GM18868 (cell line): ENCODE measurements around the gene B3GAT3.
"Not testable (repeated sequence)": the region's sequence is repeated elsewhere in the genome, so short reads cannot be mapped to it uniquely, and the experiment has no call there.

Source experiments
- ATAC-seq: cut with Tn5 transposase; IDR thresholded peaks from one replicate; pipeline ENCODE4 v1.9.1; 2021; ENCODE audit warnings: mild to moderate bottlenecking, moderate library complexity; ENCODE audit not compliant: unreplicated experiment

Gene B3GAT3

DNA sequence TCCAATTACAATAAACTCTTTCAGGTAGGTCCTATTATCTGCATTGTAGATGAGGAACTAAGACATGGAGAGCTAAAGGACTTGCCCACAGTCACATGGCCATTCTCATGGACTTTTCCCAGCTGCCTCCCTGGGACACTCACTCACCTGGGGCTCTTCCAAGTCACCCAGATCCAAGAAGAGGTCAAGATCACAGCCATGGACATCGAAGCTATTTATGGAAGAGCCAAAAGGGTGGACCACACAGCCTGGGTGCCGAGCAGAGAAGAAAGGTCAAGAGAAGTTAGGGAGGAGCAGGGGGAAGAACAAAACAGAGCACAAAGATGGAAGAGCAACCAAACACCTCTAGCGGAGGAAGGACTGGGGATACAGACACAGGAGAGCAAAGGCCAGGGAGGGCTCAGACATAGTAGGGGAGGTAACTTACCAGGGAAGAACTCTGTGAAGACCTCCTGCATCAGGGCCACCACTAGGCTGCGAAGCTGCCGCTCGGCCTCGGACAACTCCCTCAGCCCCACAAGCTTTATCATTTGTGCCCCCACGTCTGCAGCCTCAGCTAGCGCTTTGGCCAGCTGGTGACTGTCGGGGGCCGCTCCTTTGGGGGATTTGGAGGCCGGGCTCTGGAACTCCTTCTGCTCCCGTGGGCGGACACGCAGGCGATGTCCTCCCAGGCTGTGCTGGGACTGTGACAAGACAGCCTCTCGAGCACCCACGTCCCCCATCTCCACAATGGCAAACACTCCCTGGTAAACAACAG, 40.6 kb downstream of the B3GAT3 start:
- ATAC-seq, result no peak

- ATAC-seq, result no peak
Measured at GRCh38 chr11:62579252-62579651, 42.5 kb downstream of the B3GAT3 start.

DNA sequence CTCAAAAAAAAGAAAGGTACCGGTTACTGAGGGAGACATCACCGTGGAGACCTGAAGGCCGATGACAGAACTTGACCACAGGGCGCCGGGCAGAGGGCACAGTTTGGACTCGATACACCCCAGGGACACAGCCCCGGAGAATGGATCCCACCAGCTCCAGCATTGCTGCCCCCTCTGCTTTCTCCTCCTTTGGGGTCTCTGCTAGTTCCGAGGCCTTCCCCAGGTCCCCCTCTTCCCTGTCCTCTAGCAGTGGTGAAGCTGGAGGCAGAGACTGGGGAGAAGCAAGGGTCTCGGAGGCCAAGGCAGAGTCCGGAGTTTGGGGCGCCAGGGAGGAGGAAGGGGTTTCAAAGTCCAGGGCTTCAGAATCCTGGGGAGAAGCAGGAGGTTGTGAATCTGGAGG, 43.2 kb downstream of the B3GAT3 start:
- ATAC-seq, result no peak

- ATAC-seq, result no peak
Measured at GRCh38 chr11:62577046-62577714, 44.6 kb downstream of the B3GAT3 start.

DNA sequence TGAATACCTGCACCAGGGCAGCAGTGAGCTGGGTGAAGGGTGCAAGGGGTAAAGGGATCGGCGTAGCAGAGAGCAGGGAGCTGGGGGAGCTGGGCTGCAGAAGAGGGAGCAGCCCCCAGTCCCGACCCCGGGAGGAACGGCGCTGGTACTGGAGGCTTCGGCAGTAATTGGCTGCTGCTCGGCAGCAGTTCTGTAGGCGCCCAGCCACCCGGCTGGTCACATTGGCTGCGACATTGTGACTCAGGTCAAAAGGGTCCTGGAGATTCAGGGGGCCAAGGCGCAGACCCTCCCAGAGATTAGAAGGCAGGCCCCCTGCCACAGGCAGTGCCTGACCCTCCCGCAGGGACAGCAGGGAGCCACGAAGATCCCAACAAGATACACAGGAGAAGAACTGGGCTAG, 45.9 kb downstream of the B3GAT3 start:
- ATAC-seq, result no peak

DNA sequence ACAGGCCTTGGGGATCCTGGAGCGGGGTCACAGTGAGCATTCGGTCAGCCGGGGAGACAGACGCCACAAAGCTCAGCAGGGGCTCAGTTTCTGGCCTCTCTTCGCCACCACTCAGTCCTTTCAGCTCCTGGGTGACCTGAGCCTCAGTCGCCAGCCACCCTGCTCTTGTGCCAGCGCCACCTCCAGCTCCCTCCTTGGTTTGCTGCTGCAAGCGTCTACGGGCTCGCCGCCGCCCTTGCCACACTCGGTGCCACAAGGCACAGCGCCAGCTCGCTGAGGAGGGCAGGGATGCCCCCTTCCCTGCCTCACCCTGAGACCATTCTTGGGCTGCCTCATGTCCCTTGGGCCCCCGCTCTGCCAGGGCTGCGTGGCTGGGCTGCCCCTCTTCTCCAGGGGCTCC, 46.6 kb downstream of the B3GAT3 start:
- no peak for ATAC-seq

- no peak for ATAC-seq
Measured at GRCh38 chr11:62574363-62575071, 47.3 kb downstream of the B3GAT3 start.

DNA sequence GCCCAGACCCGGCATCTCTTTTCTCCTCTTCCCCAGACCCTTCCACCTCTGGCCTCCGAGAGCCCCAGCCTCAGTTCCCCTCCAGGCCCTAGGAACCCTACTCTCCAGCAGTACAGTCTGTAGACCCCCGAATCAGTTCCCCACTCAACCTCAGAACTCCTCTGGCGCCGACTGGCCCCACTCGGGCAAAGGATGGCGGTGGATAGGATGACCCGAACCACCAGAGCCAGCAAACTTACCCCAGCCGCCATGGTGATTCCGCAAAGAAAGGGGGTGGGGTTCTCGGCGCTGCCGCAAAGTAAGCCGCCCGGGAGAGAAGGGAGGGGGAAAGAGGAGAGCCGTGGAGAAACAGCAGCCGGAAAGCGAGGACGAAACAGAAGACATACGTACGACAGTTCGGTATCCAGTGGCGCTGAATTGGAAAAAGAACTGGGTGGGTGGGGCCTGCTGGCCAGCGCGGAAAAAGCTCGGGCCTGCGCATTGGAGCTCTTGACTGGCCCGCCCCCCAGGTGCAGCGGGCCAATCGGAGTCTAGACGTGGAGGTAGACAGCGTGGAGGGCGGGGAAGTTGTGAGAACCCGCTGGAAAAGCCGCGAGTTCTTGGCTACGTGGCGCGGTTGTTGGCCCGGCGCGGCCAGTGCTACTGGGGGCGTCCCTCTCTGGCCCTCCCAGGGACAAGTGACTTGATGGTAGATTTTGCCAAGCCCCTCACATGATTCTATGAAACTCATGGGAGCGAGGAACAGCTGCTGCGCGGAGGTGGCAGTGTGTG, 48.0 kb downstream of the B3GAT3 start, which contains the start of gene EEF1G:
TSS of gene EEF1G (minus strand) at position 300 of the 771 bp plus-strand sequence. CDS start at position 251, 49 bp downstream.
- ATAC-seq, result peak; percentile 85

- no peak for ATAC-seq
Measured at GRCh38 chr11:62573006-62573591, 48.7 kb downstream of the B3GAT3 start.

GRCh38 chr11:62572431-62572830, 49.4 kb downstream of the B3GAT3 start:
- ATAC-seq, result no peak

- ATAC-seq, result not testable (repeated sequence)
Measured at GRCh38 chr11:62571493-62571892, 50.3 kb downstream of the B3GAT3 start.

- not testable (repeated sequence) for ATAC-seq
Measured at GRCh38 chr11:62570903-62571302, 50.9 kb downstream of the B3GAT3 start.

GRCh38 chr11:62569611-62570010, 52.2 kb downstream of the B3GAT3 start:
- ATAC-seq, result no peak

- ATAC-seq, result no peak
Measured at GRCh38 chr11:62567018-62567633, 54.7 kb downstream of the B3GAT3 start.

- no peak for ATAC-seq
Measured at GRCh38 chr11:62566247-62566646, 55.5 kb downstream of the B3GAT3 start.
